IMR-90 (cell line): ENCODE measurements around the gene MPP7. TPM values are rescaled to one million over a fixed set of nuclear protein-coding genes. Genes with fewer than 3 reads are reported as not detected.

ENCODE experiments used
- ATAC-seq: fragments of 200-7000 bp; cut with Tn5 transposase; 2 replicates; pipeline ENCODE4 v1.9.1; 2020; ENCODE audit warnings: low read depth, mild to moderate bottlenecking, moderate library complexity
- BruUV-seq: library from RNA; stranded (reverse); fragments of 400-500 nt; replicated peaks from 2 replicates; lab custom pipeline; 2021; lab: Mats Ljungman, UMichigan
- CTCF ChIA-PET: fragments of 300-600 bp; formaldehyde crosslinking; extraction: SDS; loops from one replicate; lab custom pipeline; 2021; ENCODE audit warnings: antibody characterized with exemption; lab: Yijun Ruan, JAX
- POLR2A ChIA-PET: fragments of 300-600 bp; sonication (Branson Sonifier 250); formaldehyde crosslinking; loops from one replicate; lab custom pipeline; 2022; ENCODE audit warnings: antibody characterized with exemption; ENCODE audit not compliant: unreplicated experiment; lab: Charles Lee
- DNase-seq: peaks from one replicate; pipeline ENCODE4 v3.0.0; 2013
- H2AFZ ChIP-seq: replicated peaks from 2 replicates; pipeline ENCODE3; 2013; ENCODE audit warnings: low read length, mild to moderate bottlenecking; ENCODE audit not compliant: poor library complexity
- H2AK5ac ChIP-seq: 2 replicates; pipeline ENCODE4 v1.6.1; 2013; ENCODE audit warnings: low read depth, low read length, inconsistent platforms
- H2AK9ac ChIP-seq: replicated peaks from 2 replicates; pipeline ENCODE3; 2013; ENCODE audit warnings: mild to moderate bottlenecking, low read depth, low read length, moderate library complexity; ENCODE audit not compliant: poor library complexity
- H2BK120ac ChIP-seq: 2 replicates; pipeline ENCODE4 v1.6.1; 2013; ENCODE audit warnings: low read depth, low read length, inconsistent platforms
- H2BK15ac ChIP-seq: 3 replicates; pipeline ENCODE4 v1.6.1; 2013; ENCODE audit warnings: low read depth, low read length, inconsistent platforms
- H2BK20ac ChIP-seq: 2 replicates; pipeline ENCODE4 v1.6.1; 2013; ENCODE audit warnings: low read depth, mild to moderate bottlenecking, inconsistent platforms, low read length, moderate library complexity
- H2BK5ac ChIP-seq: 2 replicates; pipeline ENCODE4 v1.6.1; 2013; ENCODE audit warnings: mild to moderate bottlenecking, low read depth, low read length, inconsistent platforms; ENCODE audit not compliant: poor library complexity, severe bottlenecking
- H3K14ac ChIP-seq: replicated peaks from 2 replicates; pipeline ENCODE4 v1.6.1; 2013; ENCODE audit warnings: low read depth, low read length, inconsistent platforms
- H3K18ac ChIP-seq: 2 replicates; pipeline ENCODE4 v1.6.1; 2013; ENCODE audit warnings: low read depth, low read length, control low read depth
- H3K23ac ChIP-seq: 2 replicates; pipeline ENCODE4 v1.6.1; 2013; ENCODE audit warnings: low read depth, low read length, inconsistent platforms
- H3K27ac ChIP-seq: 2 replicates; pipeline ENCODE4 v1.5.1; 2013; ENCODE audit warnings: mild to moderate bottlenecking, control low read depth, low read length; ENCODE audit not compliant: insufficient read depth
- H3K27me3 ChIP-seq: 2 replicates; pipeline ENCODE4 v1.6.1; 2013; ENCODE audit warnings: low read length; ENCODE audit not compliant: control insufficient read depth, insufficient read depth
- H3K36me3 ChIP-seq: 2 replicates; pipeline ENCODE4 v1.6.1; 2013; ENCODE audit warnings: low read length, mixed read lengths; ENCODE audit not compliant: control insufficient read depth, insufficient read depth
- H3K4ac ChIP-seq: 2 replicates; pipeline ENCODE4 v1.6.1; 2013; ENCODE audit warnings: low read depth, low read length, inconsistent platforms
- H3K4me1 ChIP-seq: 2 replicates; pipeline ENCODE4 v1.6.1; 2013; ENCODE audit warnings: low read length, mixed read lengths; ENCODE audit not compliant: control insufficient read depth, insufficient read depth
- H3K4me2 ChIP-seq: 2 replicates; pipeline ENCODE4 v1.6.1; 2013; ENCODE audit warnings: low read depth, mild to moderate bottlenecking, control low read depth, low read length, moderate library complexity
- H3K4me3 ChIP-seq: 2 replicates; pipeline ENCODE4 v1.5.1; 2013; ENCODE audit warnings: low read depth, mild to moderate bottlenecking, control low read depth, low read length, moderate library complexity; ENCODE audit not compliant: insufficient read depth
- H3K56ac ChIP-seq: 2 replicates; pipeline ENCODE4 v1.6.1; 2013; ENCODE audit warnings: low read length, inconsistent platforms; ENCODE audit not compliant: insufficient read depth; ENCODE audit errors: extremely low read depth
- H3K79me1 ChIP-seq, 2 experiments: 2 replicates each; pipeline ENCODE4 v1.6.1; 2013; ENCODE audit warnings: low read length in 2 of 2, inconsistent platforms in 1 of 2, low read depth in 1 of 2
- H3K9ac ChIP-seq: 2 replicates; pipeline ENCODE4 v1.6.1; 2013; ENCODE audit warnings: low read depth, low read length, control low read depth
- H3K9me1 ChIP-seq: 2 replicates; pipeline ENCODE4 v1.6.1; 2013; ENCODE audit warnings: low read length, inconsistent platforms; ENCODE audit not compliant: insufficient read depth
- H3K9me3 ChIP-seq: 2 replicates; pipeline ENCODE4 v1.6.1; 2013; ENCODE audit warnings: low read length; ENCODE audit not compliant: control insufficient read depth, insufficient read depth
- H4K20me1 ChIP-seq: 2 replicates; pipeline ENCODE4 v1.6.1; 2013; ENCODE audit warnings: low read length, inconsistent platforms; ENCODE audit not compliant: insufficient read depth
- H4K5ac ChIP-seq: 2 replicates; pipeline ENCODE4 v1.6.1; 2013; ENCODE audit warnings: mild to moderate bottlenecking, low read depth, low read length, control low read depth
- H4K8ac ChIP-seq, 2 experiments: 2 replicates each; pipeline ENCODE4 v1.6.1; 2013; ENCODE audit warnings: low read depth in 2 of 2, low read length in 2 of 2, control low read depth in 1 of 2, inconsistent platforms in 1 of 2
- H4K91ac ChIP-seq: 2 replicates; pipeline ENCODE4 v1.6.1; 2013; ENCODE audit warnings: low read depth, low read length, inconsistent platforms; ENCODE audit not compliant: insufficient read depth
- ELK1 ChIP-seq: fragments of 150-350 bp; IDR thresholded peaks from 2 replicates; pipeline ENCODE4 v1.6.1; 2016; ENCODE audit warnings: low read depth, mild to moderate bottlenecking, low read length, moderate library complexity, borderline replicate concordance
- RAD21 ChIP-seq: IDR thresholded peaks from 2 replicates; pipeline ENCODE4 v1.6.1; 2012; ENCODE audit warnings: low read length, improper control_type of control experiment
- SMC3 ChIP-seq: fragments of 150-350 bp; IDR thresholded peaks from 2 replicates; pipeline ENCODE4 v1.6.1; 2016; ENCODE audit warnings: low read depth, mild to moderate bottlenecking, antibody characterized with exemption, low read length, moderate library complexity
- USF2 ChIP-seq: fragments of 150-350 bp; IDR thresholded peaks from 2 replicates; pipeline ENCODE4 v1.6.1; 2017; ENCODE audit warnings: mild to moderate bottlenecking, antibody characterized with exemption, low read length, low read depth
- whole genome bisulfite sequencing, 2 experiments: methylation state at CpG; one replicate each; pipeline versions ENCODE4 v1.1.5 to v1.1.7; 2013; ENCODE audit warnings: missing lambda C conversion rate in 2 of 2; ENCODE audit not compliant: insufficient read length in 1 of 2; ENCODE audit errors: extremely low coverage in 2 of 2; 5-methylcytosine and 5-hydroxymethylcytosine counted together
- dilution Hi-C: fragments of 300-500 bp; cut with HindIII; formaldehyde crosslinking; loops from one replicate; pipeline ENCODE4 v1.14.3; 2018; ENCODE audit warnings: low sequenced_read_pairs; ENCODE audit not compliant: unreplicated experiment
- in situ Hi-C: fragments of 300-500 bp; cut with MboI; formaldehyde crosslinking; loops from 3 replicates; pipeline ENCODE4 v1.14.3; 2019; ENCODE audit warnings: low sequenced_read_pairs, inconsistent platforms, mixed read lengths
- intact Hi-C: fragments of 100-400 bp; cut with micrococcal nuclease; formaldehyde crosslinking; loops from 2 replicates; pipeline ENCODE4 v1.10.0; 2022
- polyA plus RNA-seq, 3 experiments: library from polyadenylated mRNA; depleted of rRNA; stranded (reverse); fragments of >200 nt; gene quantifications; 2 replicates each; pipeline ENCODE4 v1.2.3, GENCODE V29; 2012; ENCODE audit warnings: low replicate concordance in 1 of 3
- total RNA-seq: library from RNA; depleted of rRNA; stranded (reverse); fragments of >200 nt; gene quantifications from 2 replicates; pipeline ENCODE4 v1.2.3, GENCODE V29; 2012

MPP7 gene
- total and polyA plus RNA-seq, 2 of the 4 experiments (the other 2 are of a cell fraction): 0.39 to 1.4 TPM

- Histone ChIP-seq H3K36me3 (no peaks in the 10 kb centered on the region), H3K56ac (no peak overlapping the region), H2AFZ (no peak overlapping the region), H2BK120ac (no peak overlapping the region), H2AK9ac (no peak overlapping the region), H3K4ac (no peak overlapping the region), H4K91ac (no peak overlapping the region), H2BK15ac (no peak overlapping the region), H2BK20ac (no peak overlapping the region), H3K14ac (no peak overlapping the region), H3K18ac (no peak overlapping the region), H3K79me1 (no peaks in the 10 kb centered on the region), H4K5ac (no peak overlapping the region), H3K4me3 (no peak overlapping the region), H3K27me3 (peaks cover 23% of the 10 kb centered on the region), H3K27ac (no peak overlapping the region), H2AK5ac (no peak overlapping the region), H3K9me1 (no peaks in the 10 kb centered on the region), H3K9ac (no peak overlapping the region), H2BK5ac (no peak overlapping the region), H3K4me2 (no peak overlapping the region), H4K20me1 (no peaks in the 10 kb centered on the region), H3K4me1 (no peaks in the 10 kb centered on the region), H4K8ac (no peak overlapping the region), H3K9me3 (0 out of 2 replicates have a peak, but pooled peaks cover 2% of the 10 kb centered on the region), H3K23ac (no peak overlapping the region)
- intact Hi-C loops: no loop called here
- BruUV-seq: no TSS peak
- in situ Hi-C loops: no loop called here
- ChIA-PET POLR2A (no interaction called here), CTCF (no interaction called here)
- WGBS, 2 experiments: no CpG with 5 or more reads among the region's 4 CpGs
- dilution Hi-C loops: no loop called here
- TF ChIP-seq USF2: no peak
- TF ChIP-seq RAD21: no peak
- TF ChIP-seq SMC3: no peak
- TF ChIP-seq ELK1: no peak
- ATAC-seq (no peak), DNase-seq (no peak)
Measured at GRCh38 chr10:28315140-28315539, 12.3 kb upstream of the MPP7 start.
